Vagina (tissue), 2 donors: ENCODE results near the gene TMEM37. TPM values are rescaled to one million over a fixed set of nuclear protein-coding genes. Genes with fewer than 3 reads are reported as not detected.

Experiments
- DNase-seq, 2 donors: peaks; one replicate each; pipeline ENCODE4 v3.0.0-alpha.2; 2017; ENCODE audit errors: extremely low spot score in 2 of 2
- H3K27ac ChIP-seq: fragments of 200-600 bp; sonication (generic); one replicate; pipeline ENCODE4 v1.5.1; 2019
- H3K27me3 ChIP-seq: fragments of 200-600 bp; sonication (generic); one replicate; pipeline ENCODE4 v1.5.1; 2019
- H3K36me3 ChIP-seq, 2 donors: fragments of 200-600 bp; sonication (generic); one replicate each; pipeline ENCODE4 v1.5.1; 2017 to 2019
- H3K4me1 ChIP-seq: fragments of 200-600 bp; sonication (generic); one replicate; pipeline ENCODE4 v1.5.1; 2019
- H3K4me3 ChIP-seq, 2 donors: fragments of 200-600 bp; sonication (generic); 1 replicate in 1 of 2; 2 replicates in 1 of 2; pipeline ENCODE4 v1.5.1; 2016 to 2019
- H3K9me3 ChIP-seq: fragments of 200-600 bp; sonication (generic); one replicate; pipeline ENCODE4 v1.5.1; 2019
- POLR2A ChIP-seq, 2 donors: fragments of 450-650 bp; IDR thresholded peaks; one replicate each; pipeline ENCODE4 v1.6.1; 2017; ENCODE audit warnings: antibody characterized with exemption in 2 of 2, mild to moderate bottlenecking in 2 of 2, moderate library complexity in 2 of 2
- POLR2AphosphoS5 ChIP-seq, 2 donors: sonication (generic); formaldehyde crosslinking; IDR thresholded peaks; one replicate each; pipeline ENCODE4 v1.9.0; 2017; ENCODE audit warnings: antibody characterized with exemption in 2 of 2, mild to moderate bottlenecking in 2 of 2, low read depth in 1 of 2; ENCODE audit not compliant: insufficient read depth in 1 of 2
- intact Hi-C: fragments of 100-400 bp; cut with DNase I; formaldehyde crosslinking; loops from one replicate; pipeline ENCODE4 v1.15.1; 2023
- total RNA-seq: library from RNA; depleted of rRNA; stranded (reverse); fragments of >200 nt; gene quantifications from one replicate; pipeline ENCODE4 v1.2.3, GENCODE V29; 2016
- TF ChIP-seq, protein P1 (sequence below), 3 experiments: fragments of 450-650 bp in 2 of 3; fragments of 200-600 bp in 1 of 3; sonication (generic) in 1 of 3; IDR thresholded peaks; one replicate each; pipeline ENCODE4 v1.5.1; 2017 to 2019; ENCODE audit warnings: antibody characterized with exemption in 3 of 3, mild to moderate bottlenecking in 2 of 3, moderate library complexity in 2 of 3

Gene TMEM37
- total RNA-seq, 1 donor from 2014 or later: 3.2 TPM

DNA sequence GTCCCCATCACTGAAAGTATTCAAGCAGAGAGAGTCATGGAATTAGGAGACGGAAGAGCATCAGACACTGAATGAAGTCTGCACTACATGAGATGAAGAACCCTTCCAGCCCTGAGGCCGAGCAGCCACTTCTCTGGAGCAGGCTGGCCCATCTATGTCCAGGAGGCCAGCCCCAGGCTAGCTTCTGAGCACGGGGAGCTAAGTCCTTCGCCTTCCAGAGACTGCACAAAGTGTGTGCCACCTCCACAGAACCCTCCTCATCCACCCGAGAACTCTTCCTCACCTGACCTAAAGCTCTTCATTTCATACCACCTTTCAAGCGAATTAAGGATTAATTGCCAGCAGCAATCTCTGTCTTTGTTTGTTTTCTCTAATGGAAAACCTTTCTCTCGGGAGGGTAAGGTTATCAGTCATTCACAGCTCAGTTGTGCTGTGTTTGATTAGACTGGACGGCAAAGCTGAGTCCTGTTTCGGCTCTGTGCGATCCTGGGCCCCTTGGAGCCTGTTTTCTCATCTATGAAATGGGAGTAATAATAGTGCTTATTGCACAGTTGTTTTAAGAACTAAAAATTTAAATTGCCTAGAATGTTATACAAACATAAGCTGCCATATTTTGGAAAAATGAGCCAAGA is 54.7 kb downstream of the TMEM37 start:
- H3K27ac ChIP-seq: no peak overlapping the region

DNA sequence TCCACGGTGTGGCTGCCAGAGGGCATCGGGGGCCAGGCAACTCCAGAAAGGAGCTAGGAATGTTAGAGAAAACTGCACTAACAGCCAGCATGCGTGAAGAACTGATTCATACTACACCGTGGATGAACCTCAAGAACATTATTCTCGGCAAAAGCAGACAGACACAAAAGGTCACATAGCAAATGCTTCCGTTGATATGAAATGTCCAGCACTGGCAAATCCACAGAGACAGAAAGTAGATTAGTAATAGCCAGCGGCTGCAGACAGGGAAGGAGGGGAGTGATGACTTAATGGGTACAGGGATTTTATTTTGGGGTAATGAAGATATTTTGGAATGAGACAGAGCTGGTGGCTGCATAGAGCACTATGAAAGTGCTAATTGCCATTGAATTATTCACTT is 55.2 kb downstream of the TMEM37 start:
- Histone ChIP-seq H3K4me3 (no peak overlapping the region), H3K27me3 (no peaks in the 10 kb centered on the region), H3K36me3 (no peaks in the 10 kb centered on the region), H3K27ac (no peak overlapping the region), H3K4me1 (no peaks in the 10 kb centered on the region), H3K9me3 (no peaks in the 10 kb centered on the region)
- intact Hi-C loops: no loop called here
- no peak for TF ChIP-seq POLR2A (IDR thresholded peaks at IDR 0.05)
- TF ChIP-seq POLR2AphosphoS5 (IDR thresholded peaks at IDR 0.05; ENCODE audit: insufficient read depth in 1 of 2, low read depth in 1 of 2): no peak
- TF ChIP-seq, protein P1, sequence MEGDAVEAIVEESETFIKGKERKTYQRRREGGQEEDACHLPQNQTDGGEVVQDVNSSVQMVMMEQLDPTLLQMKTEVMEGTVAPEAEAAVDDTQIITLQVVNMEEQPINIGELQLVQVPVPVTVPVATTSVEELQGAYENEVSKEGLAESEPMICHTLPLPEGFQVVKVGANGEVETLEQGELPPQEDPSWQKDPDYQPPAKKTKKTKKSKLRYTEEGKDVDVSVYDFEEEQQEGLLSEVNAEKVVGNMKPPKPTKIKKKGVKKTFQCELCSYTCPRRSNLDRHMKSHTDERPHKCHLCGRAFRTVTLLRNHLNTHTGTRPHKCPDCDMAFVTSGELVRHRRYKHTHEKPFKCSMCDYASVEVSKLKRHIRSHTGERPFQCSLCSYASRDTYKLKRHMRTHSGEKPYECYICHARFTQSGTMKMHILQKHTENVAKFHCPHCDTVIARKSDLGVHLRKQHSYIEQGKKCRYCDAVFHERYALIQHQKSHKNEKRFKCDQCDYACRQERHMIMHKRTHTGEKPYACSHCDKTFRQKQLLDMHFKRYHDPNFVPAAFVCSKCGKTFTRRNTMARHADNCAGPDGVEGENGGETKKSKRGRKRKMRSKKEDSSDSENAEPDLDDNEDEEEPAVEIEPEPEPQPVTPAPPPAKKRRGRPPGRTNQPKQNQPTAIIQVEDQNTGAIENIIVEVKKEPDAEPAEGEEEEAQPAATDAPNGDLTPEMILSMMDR (IDR thresholded peaks at IDR 0.05): no peak
- no peak for DNase-seq

More for the DNA sequence above, 54.7 kb downstream of the TMEM37 start:
- Histone ChIP-seq H3K4me1 (no peaks in the 10 kb centered on the region), H3K27me3 (no peaks in the 10 kb centered on the region), H3K9me3 (no peaks in the 10 kb centered on the region), H3K36me3 (no peaks in the 10 kb centered on the region), H3K4me3 (no peak overlapping the region)
- TF ChIP-seq POLR2AphosphoS5 (IDR thresholded peaks at IDR 0.05; ENCODE audit: insufficient read depth in 1 of 2, low read depth in 1 of 2) (no peak), POLR2A (IDR thresholded peaks at IDR 0.05) (no peak)
- TF ChIP-seq, protein P1 (IDR thresholded peaks at IDR 0.05): no peak
- DNase-seq: no peak
- intact Hi-C loops: no loop called here

DNA sequence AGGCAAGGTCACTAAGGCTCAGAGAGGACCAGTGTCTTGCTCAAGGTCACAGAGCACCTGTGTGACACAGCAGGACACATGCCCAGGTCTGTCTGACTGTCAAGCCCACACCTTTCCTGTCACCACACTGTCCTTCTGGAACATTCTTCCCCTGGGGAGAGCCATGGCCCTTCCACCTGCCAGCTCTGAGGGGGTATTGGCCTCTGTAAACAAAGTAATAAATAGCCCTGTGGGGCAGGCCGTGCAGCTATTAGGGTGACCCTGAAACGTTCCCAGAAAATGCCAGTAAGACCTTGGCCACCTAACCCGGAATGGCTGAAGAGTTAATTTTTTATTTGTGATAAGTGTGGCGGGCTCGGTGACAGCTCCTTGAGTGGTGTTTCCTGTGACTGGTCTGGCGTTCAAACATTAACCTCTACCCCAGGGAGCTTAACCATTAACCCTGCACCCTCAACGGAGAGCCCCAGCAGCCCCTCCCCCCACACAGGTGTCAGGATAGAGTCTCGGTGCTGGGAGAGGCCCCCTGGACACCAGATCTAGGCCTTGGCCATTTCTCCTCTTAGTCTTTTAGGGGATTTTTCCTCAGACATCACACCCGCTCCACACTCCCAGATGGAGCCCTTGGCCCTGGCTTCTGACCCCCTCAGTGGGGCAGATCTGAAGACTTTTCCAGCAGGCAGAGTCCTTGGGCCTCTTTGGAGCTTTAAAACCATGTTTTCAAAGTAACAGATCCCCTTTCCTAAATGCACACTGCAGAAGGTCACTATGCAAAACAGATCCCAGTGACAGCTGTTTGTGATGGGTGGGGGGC is 56.0 kb downstream of the TMEM37 start:
- Histone ChIP-seq H3K27me3 (no peaks in the 10 kb centered on the region), H3K27ac (no peak overlapping the region), H3K36me3 (no peaks in the 10 kb centered on the region), H3K4me3 (no peak overlapping the region), H3K4me1 (no peaks in the 10 kb centered on the region), H3K9me3 (no peaks in the 10 kb centered on the region)
- intact Hi-C loops: no loop called here
- peak in 1 of 2 donors; percentile 95 for DNase-seq
- TF ChIP-seq, protein P1 (IDR thresholded peaks at IDR 0.05): no peak
- TF ChIP-seq POLR2AphosphoS5 (IDR thresholded peaks at IDR 0.05; ENCODE audit: insufficient read depth in 1 of 2, low read depth in 1 of 2) (no peak), POLR2A (IDR thresholded peaks at IDR 0.05) (no peak)

Other genes starting within 250 kb of the TMEM37 start
- 22.1 TPM for gene STEAP3, start 208.0 kb upstream of the TMEM37 start, total RNA-seq
- 3.7 TPM for gene C2orf76, start 65.0 kb upstream of the TMEM37 start, total RNA-seq
- gene DBI, start 64.9 kb upstream of the TMEM37 start, total RNA-seq: 117 TPM
- not detected for gene SCTR, start 92.6 kb downstream of the TMEM37 start, total RNA-seq
- 3.9 TPM for gene CFAP221, start 112.6 kb downstream of the TMEM37 start, total RNA-seq
- gene TMEM177, start 247.3 kb downstream of the TMEM37 start, total RNA-seq: 6.4 TPM